ENCODE measurements around the gene NEK7. TPM values are rescaled to one million over a fixed set of nuclear protein-coding genes. Genes with fewer than 3 reads are reported as not detected.
"Not testable (repeated sequence)": the region's sequence is repeated elsewhere in the genome, so short reads cannot be mapped to it uniquely, and the experiment has no call there.

Gene NEK7
- total RNA-seq, 3 donors from 2014 or later = 58.4 to 110 (median 60.3) TPM

GRCh38 chr1:198211696-198212095, 54.9 kb downstream of the NEK7 start:
- Histone ChIP-seq H3K36me3 (ENCODE audit: low read depth) (no peaks in the 10 kb centered on the region), H3K4me1 (ENCODE audit: low read depth) (no peaks in the 10 kb centered on the region), H3K4me3 (no peak overlapping the region), H3K9me3 (peaks cover 16% of the 10 kb centered on the region)
- ATAC-seq = no peak
- no peak for DNase-seq
- TF ChIP-seq CTCF (IDR thresholded peaks at IDR 0.05) = no peak
- intact Hi-C loops (cut with DNase I, micrococcal nuclease) = no loop called here

GRCh38 chr1:198212126-198212525, 55.3 kb downstream of the NEK7 start:
- Histone ChIP-seq H3K9me3 (peaks cover 16% of the 10 kb centered on the region), H3K4me1 (ENCODE audit: low read depth) (no peaks in the 10 kb centered on the region), H3K4me3 (no peak overlapping the region), H3K36me3 (ENCODE audit: low read depth) (no peaks in the 10 kb centered on the region)
- DNase-seq = no peak
- intact Hi-C loops (cut with DNase I, micrococcal nuclease) = no loop called here
- TF ChIP-seq CTCF (IDR thresholded peaks at IDR 0.05) = no peak
- no peak for ATAC-seq

- Histone ChIP-seq H3K9me3 (peaks cover 16% of the 10 kb centered on the region), H3K36me3 (ENCODE audit: low read depth) (no peaks in the 10 kb centered on the region), H3K4me3 (no peak overlapping the region), H3K4me1 (ENCODE audit: low read depth) (no peaks in the 10 kb centered on the region)
- intact Hi-C loops (cut with DNase I, micrococcal nuclease) = no loop called here
- DNase-seq (no peak), ATAC-seq (no peak)
- no peak for TF ChIP-seq CTCF (IDR thresholded peaks at IDR 0.05)
Measured at GRCh38 chr1:198212675-198213074, 55.9 kb downstream of the NEK7 start.

- H3K4me1 ChIP-seq (ENCODE audit: low read depth) = no peaks in the 10 kb centered on the region
- TF ChIP-seq CTCF (IDR thresholded peaks at IDR 0.05) = no peak
- ATAC-seq = no peak
- intact Hi-C loops (cut with DNase I, micrococcal nuclease) = no loop called here
- no peaks in the 10 kb centered on the region for H3K36me3 ChIP-seq (ENCODE audit: low read depth)
- H3K9me3 ChIP-seq = peaks cover 16% of the 10 kb centered on the region
- no peak overlapping the region for H3K4me3 ChIP-seq
- DNase-seq = no peak
Measured at GRCh38 chr1:198214924-198215323, 58.1 kb downstream of the NEK7 start.

GRCh38 chr1:198220428-198220827, 63.6 kb downstream of the NEK7 start:
- ATAC-seq = no peak
- intact Hi-C loops (cut with DNase I, micrococcal nuclease) = no loop called here
- no peaks in the 10 kb centered on the region for H3K4me1 ChIP-seq (ENCODE audit: low read depth)
- no peak overlapping the region for H3K4me3 ChIP-seq
- no peak for TF ChIP-seq CTCF (IDR thresholded peaks at IDR 0.05)
- DNase-seq = no peak
- H3K9me3 ChIP-seq = no peaks in the 10 kb centered on the region
- no peaks in the 10 kb centered on the region for H3K36me3 ChIP-seq (ENCODE audit: low read depth)

- ATAC-seq; H3K9me3 ChIP-seq; H3K4me1 ChIP-seq (ENCODE audit: low read depth); intact Hi-C loops (cut with DNase I, micrococcal nuclease); H3K4me3 ChIP-seq; H3K36me3 ChIP-seq (ENCODE audit: low read depth); DNase-seq: not testable (repeated sequence)
Measured at GRCh38 chr1:198227010-198227409, 70.2 kb downstream of the NEK7 start.

- H3K9me3 ChIP-seq; H3K4me3 ChIP-seq; H3K4me1 ChIP-seq (ENCODE audit: low read depth); H3K36me3 ChIP-seq (ENCODE audit: low read depth); ATAC-seq; intact Hi-C loops (cut with DNase I, micrococcal nuclease); DNase-seq: not testable (repeated sequence)
Measured at GRCh38 chr1:198227454-198227853, 70.7 kb downstream of the NEK7 start.
